Trophoblast cell (in vitro differentiated cells and primary cell): ENCODE results near the gene SPACA6.
"Not testable (repeated sequence)": the region's sequence is repeated elsewhere in the genome, so short reads cannot be mapped to it uniquely, and the experiment has no call there.

ENCODE experiments used
- DNase-seq, 2 donors: peaks; one replicate each; pipeline ENCODE4 v3.0.0-alpha.2; 2016
- H2AFZ ChIP-seq: 2 replicates; pipeline ENCODE4 v1.6.1; 2013; ENCODE audit warnings: low read length, moderate library complexity, mild to moderate bottlenecking; ENCODE audit not compliant: insufficient read depth, poor library complexity
- H2AK5ac ChIP-seq: 2 replicates; pipeline ENCODE4 v1.6.1; 2013; ENCODE audit warnings: mild to moderate bottlenecking, low read length
- H2BK120ac ChIP-seq: 2 replicates; pipeline ENCODE4 v1.6.1; 2013; ENCODE audit warnings: low read length, mild to moderate bottlenecking, moderate library complexity; ENCODE audit not compliant: insufficient read depth, poor library complexity
- H2BK12ac ChIP-seq: 2 replicates; pipeline ENCODE4 v1.6.1; 2013; ENCODE audit warnings: mild to moderate bottlenecking, low read length, moderate library complexity
- H2BK5ac ChIP-seq: 2 replicates; pipeline ENCODE4 v1.6.1; 2013; ENCODE audit warnings: low read length, low read depth, moderate library complexity, mild to moderate bottlenecking; ENCODE audit not compliant: poor library complexity
- H3K14ac ChIP-seq: 2 replicates; pipeline ENCODE4 v1.6.1; 2013; ENCODE audit warnings: mild to moderate bottlenecking, low read length
- H3K18ac ChIP-seq: 2 replicates; pipeline ENCODE4 v1.6.1; 2013; ENCODE audit warnings: mild to moderate bottlenecking, low read length
- H3K23ac ChIP-seq: 2 replicates; pipeline ENCODE4 v1.6.1; 2013; ENCODE audit warnings: low read length
- H3K27ac ChIP-seq: 2 replicates; pipeline ENCODE4 v1.5.1; 2013; ENCODE audit warnings: low read depth, mild to moderate bottlenecking, inconsistent platforms, low read length, moderate library complexity
- H3K27me3 ChIP-seq: 2 replicates; pipeline ENCODE4 v1.6.1; 2013; ENCODE audit warnings: inconsistent platforms, mild to moderate bottlenecking, low read length, moderate library complexity; ENCODE audit not compliant: insufficient read depth
- H3K36me3 ChIP-seq, 2 experiments: 1 replicate in 1 of 2; 2 replicates in 1 of 2; pipeline ENCODE4 v1.6.1; 2013; ENCODE audit warnings: low read length in 2 of 2, mild to moderate bottlenecking in 2 of 2, moderate library complexity in 1 of 2; ENCODE audit not compliant: insufficient read depth in 2 of 2, control insufficient read depth in 1 of 2
- H3K4ac ChIP-seq: 2 replicates; pipeline ENCODE4 v1.6.1; 2013; ENCODE audit warnings: low read depth, mild to moderate bottlenecking, low read length, moderate library complexity
- H3K4me1 ChIP-seq, 2 experiments: 1 replicate in 1 of 2; 2 replicates in 1 of 2; pipeline ENCODE4 v1.6.1; 2013; ENCODE audit warnings: low read length in 2 of 2, mild to moderate bottlenecking in 2 of 2, moderate library complexity in 1 of 2; ENCODE audit not compliant: insufficient read depth in 2 of 2, control insufficient read depth in 1 of 2
- H3K4me2 ChIP-seq: 2 replicates; pipeline ENCODE4 v1.6.1; 2013; ENCODE audit warnings: inconsistent platforms, mild to moderate bottlenecking, low read length, moderate library complexity
- H3K4me3 ChIP-seq: 2 replicates; pipeline ENCODE4 v1.5.1; 2013; ENCODE audit warnings: mild to moderate bottlenecking, low read depth, low read length, inconsistent platforms
- H3K79me1 ChIP-seq: one replicate; pipeline ENCODE4 v1.6.1; 2013; ENCODE audit warnings: low read length
- H3K79me2 ChIP-seq: 2 replicates; pipeline ENCODE4 v1.6.1; 2013; ENCODE audit warnings: low read length, mild to moderate bottlenecking; ENCODE audit not compliant: control insufficient read depth, insufficient read depth, poor library complexity
- H3K9ac ChIP-seq: 2 replicates; pipeline ENCODE4 v1.6.1; 2013; ENCODE audit warnings: mild to moderate bottlenecking, low read length
- H3K9me3 ChIP-seq: 2 replicates; pipeline ENCODE4 v1.6.1; 2013; ENCODE audit warnings: low read depth, mild to moderate bottlenecking, control low read depth, inconsistent platforms, low read length; ENCODE audit not compliant: insufficient read depth
- H4K12ac ChIP-seq: 2 replicates; pipeline ENCODE4 v1.6.1; 2013; ENCODE audit warnings: low read depth, mild to moderate bottlenecking, low read length, moderate library complexity
- H4K8ac ChIP-seq: 2 replicates; pipeline ENCODE4 v1.6.1; 2013; ENCODE audit warnings: low read depth, mild to moderate bottlenecking, low read length, moderate library complexity
- H4K91ac ChIP-seq: one replicate; pipeline ENCODE4 v1.6.1; 2013; ENCODE audit warnings: low read depth, mild to moderate bottlenecking, low read length, moderate library complexity
- WGBS: extraction: QIAGEN DNeasy Blood & Tissue Kit; methylation state at CpG from one replicate; pipeline ENCODE4 v1.1.7; 2013; ENCODE audit warnings: missing lambda C conversion rate; ENCODE audit not compliant: insufficient read length, insufficient coverage; ENCODE audit errors: extremely low coverage; 5-methylcytosine and 5-hydroxymethylcytosine counted together

SPACA6 gene

GRCh38 chr19:51738523-51738922 lies 45.4 kb downstream of the SPACA6 start:
- H3K79me2 ChIP-seq, H4K8ac ChIP-seq, H4K12ac ChIP-seq, H3K79me1 ChIP-seq, H2AFZ ChIP-seq, H2BK120ac ChIP-seq, H3K9me3 ChIP-seq, H2BK5ac ChIP-seq, H3K36me3 ChIP-seq, H3K4me1 ChIP-seq, H2BK12ac ChIP-seq, DNase-seq, H3K23ac ChIP-seq, H2AK5ac ChIP-seq, H3K14ac ChIP-seq, H3K27me3 ChIP-seq, H3K4ac ChIP-seq, H4K91ac ChIP-seq, H3K4me3 ChIP-seq, H3K27ac ChIP-seq, H3K4me2 ChIP-seq, H3K18ac ChIP-seq, H3K9ac ChIP-seq: not testable (repeated sequence)
- no CpG with 5 or more reads among the region's 10 CpGs for WGBS

DNA sequence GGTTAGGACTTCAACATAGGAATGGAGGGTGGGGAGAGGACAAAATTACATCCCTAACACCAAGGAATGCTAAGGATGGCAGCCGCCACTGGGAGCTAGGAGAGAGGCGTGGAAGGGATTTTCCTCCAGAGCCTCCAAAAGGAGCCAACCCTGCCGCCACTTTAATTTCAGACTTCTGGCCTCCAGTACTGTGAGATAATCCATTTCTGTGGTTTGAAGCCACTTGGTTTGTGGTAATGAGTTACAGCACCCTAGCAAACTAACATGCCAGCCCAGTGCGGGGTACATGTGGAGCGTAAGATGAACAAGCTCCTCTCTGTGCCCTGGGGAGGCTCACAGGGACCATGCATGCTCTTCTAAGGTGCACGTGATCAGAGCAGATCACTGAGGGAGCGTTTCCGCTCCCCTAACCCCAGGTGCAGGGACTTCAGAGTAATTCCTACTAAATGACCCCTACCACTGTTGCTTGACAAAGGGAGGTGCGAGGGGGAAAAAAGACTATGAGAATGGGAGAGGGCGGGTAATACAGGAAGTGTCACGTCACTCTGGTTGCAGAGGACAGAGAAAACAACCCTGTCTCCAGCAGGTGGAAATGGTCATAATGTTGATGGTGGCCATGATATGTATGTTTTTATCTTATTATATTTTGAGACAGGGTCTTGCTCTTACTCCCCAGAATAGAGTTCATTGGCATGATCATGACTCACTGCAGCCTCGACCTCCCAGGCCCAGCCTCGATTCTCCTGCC lies 46.5 kb downstream of the SPACA6 start:
- Histone ChIP-seq H4K8ac (no peak overlapping the region), H3K14ac (no peak overlapping the region), H3K4me3 (no peak overlapping the region), H2AFZ (no peak overlapping the region), H2BK12ac (no peak overlapping the region), H4K91ac (no peak overlapping the region), H3K9ac (no peak overlapping the region), H3K27me3 (no peaks in the 10 kb centered on the region), H2AK5ac (no peak overlapping the region), H3K23ac (no peak overlapping the region), H3K79me2 (no peaks in the 10 kb centered on the region), H3K18ac (no peak overlapping the region), H3K9me3 (peaks cover 2% of the 10 kb centered on the region), H3K4ac (no peak overlapping the region), H3K27ac (no peak overlapping the region), H2BK5ac (no peak overlapping the region), H3K4me1 (no peaks in the 10 kb centered on the region), H3K79me1 (no peaks in the 10 kb centered on the region), H3K36me3 (no peaks in the 10 kb centered on the region), H3K4me2 (no peak overlapping the region), H2BK120ac (no peak overlapping the region), H4K12ac (no peak overlapping the region)
- WGBS: no CpG with 5 or more reads among the region's 13 CpGs
- no peak for DNase-seq

DNA sequence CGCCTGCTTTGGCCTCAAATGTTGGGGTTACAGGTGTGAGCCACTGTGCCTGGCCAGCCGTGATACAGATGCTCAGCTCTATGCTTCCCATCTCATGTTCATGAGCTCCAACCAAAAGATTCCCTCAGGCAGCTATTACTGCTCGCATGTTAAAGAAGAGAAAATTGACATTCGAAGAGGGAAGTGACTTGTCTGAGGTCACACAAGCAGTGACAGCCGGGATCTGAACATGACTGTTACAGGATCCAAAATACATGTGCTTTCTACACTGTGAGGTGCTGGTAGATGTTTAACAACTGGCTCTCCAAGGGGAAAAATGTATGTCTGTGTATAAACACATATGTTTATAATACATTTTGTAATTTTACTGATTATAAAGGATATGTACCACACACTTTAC lies 47.2 kb downstream of the SPACA6 start:
- no peak overlapping the region for H3K4me3 ChIP-seq

GRCh38 chr19:51742789-51743188 lies 49.7 kb downstream of the SPACA6 start:
- Histone ChIP-seq H3K27me3 (no peaks in the 10 kb centered on the region), H2BK120ac (no peak overlapping the region), H4K12ac (no peak overlapping the region), H3K14ac (no peak overlapping the region), H3K9ac (no peak overlapping the region), H3K4ac (no peak overlapping the region), H3K4me3 (no peak overlapping the region), H3K4me1 (no peaks in the 10 kb centered on the region), H3K79me1 (no peaks in the 10 kb centered on the region), H3K9me3 (peaks cover 10% of the 10 kb centered on the region), H3K27ac (no peak overlapping the region), H2BK5ac (no peak overlapping the region), H2BK12ac (no peak overlapping the region), H3K36me3 (no peaks in the 10 kb centered on the region), H3K79me2 (no peaks in the 10 kb centered on the region), H4K8ac (no peak overlapping the region), H2AK5ac (no peak overlapping the region), H4K91ac (no peak overlapping the region), H3K23ac (no peak overlapping the region), H2AFZ (no peak overlapping the region), H3K18ac (no peak overlapping the region), H3K4me2 (no peak overlapping the region)
- peak; percentile 19 to 31 for DNase-seq
- no CpG with 5 or more reads among the region's 6 CpGs for WGBS

More for the DNA sequence above, 47.2 kb downstream of the SPACA6 start:
- H3K4me2 ChIP-seq: no peak overlapping the region
- no peak overlapping the region for H2BK5ac ChIP-seq
- H2AK5ac ChIP-seq: no peak overlapping the region
- no peak for DNase-seq
- no peaks in the 10 kb centered on the region for H3K79me2 ChIP-seq
- H4K91ac ChIP-seq: no peak overlapping the region
- no peak overlapping the region for H3K18ac ChIP-seq
- WGBS: no CpG with 5 or more reads among the region's 5 CpGs
- no peak overlapping the region for H3K4ac ChIP-seq
- no peak overlapping the region for H2BK120ac ChIP-seq
- no peaks in the 10 kb centered on the region for H3K4me1 ChIP-seq
- no peak overlapping the region for H3K23ac ChIP-seq
- peaks cover 2% of the 10 kb centered on the region for H3K9me3 ChIP-seq
- H3K36me3 ChIP-seq: no peaks in the 10 kb centered on the region
- H4K12ac ChIP-seq: no peak overlapping the region
- no peak overlapping the region for H4K8ac ChIP-seq
- no peak overlapping the region for H3K14ac ChIP-seq
- no peaks in the 10 kb centered on the region for H3K79me1 ChIP-seq
- no peaks in the 10 kb centered on the region for H3K27me3 ChIP-seq
- no peak overlapping the region for H2AFZ ChIP-seq
- no peak overlapping the region for H3K27ac ChIP-seq
- H3K9ac ChIP-seq: no peak overlapping the region
- H2BK12ac ChIP-seq: no peak overlapping the region
